ENCODE results near the gene HOXB4.

GRCh38 chr17:48588074-48588415, 9.9 kb upstream of the HOXB4 start:
- TF ChIP-seq CTCF (IDR thresholded peaks at IDR 0.05; ENCODE audit: insufficient read depth, low read length, poor library complexity, severe bottlenecking) (no peak), EZH2phosphoT487 (conservative IDR thresholded peaks at IDR 0.05; ENCODE audit: low read length) (no peak)
